ENCODE measurements around the gene ARID5A.

ARID5A gene

GRCh38 chr2:96506907-96507240, 29.7 kb upstream of the ARID5A start:
- DNase-seq = no peak

GRCh38 chr2:96507957-96508520, 28.5 kb upstream of the ARID5A start:
- DNase-seq = peak; percentile 42 to 85

- DNase-seq = peak in 1 of 2 experiments; percentile 41
These were observed 27.9 kb upstream of the ARID5A start for GRCh38 chr2:96508521-96509113.

- peak; percentile 69 to 94 for DNase-seq
These were observed 27.3 kb upstream of the ARID5A start for GRCh38 chr2:96509114-96509846.

- no peak for DNase-seq
These were observed 26.7 kb upstream of the ARID5A start for GRCh38 chr2:96509847-96510230.

GRCh38 chr2:96510931-96511595, 25.5 kb upstream of the ARID5A start:
- no peak for DNase-seq

GRCh38 chr2:96511851-96512250, 24.7 kb upstream of the ARID5A start:
- no peak for DNase-seq

GRCh38 chr2:96512341-96512740, 24.2 kb upstream of the ARID5A start:
- no peak for DNase-seq

GRCh38 chr2:96514521-96514920, 22.0 kb upstream of the ARID5A start:
- DNase-seq = no peak

- DNase-seq = no peak
These were observed 19.5 kb upstream of the ARID5A start for GRCh38 chr2:96517079-96517478.

- no peak for DNase-seq
These were observed 16.3 kb upstream of the ARID5A start for GRCh38 chr2:96520231-96520630.

- DNase-seq = no peak
These were observed 15.9 kb upstream of the ARID5A start for GRCh38 chr2:96520697-96521096.

GRCh38 chr2:96521219-96521618, 15.3 kb upstream of the ARID5A start:
- no peak for DNase-seq

GRCh38 chr2:96522304-96523203, 14.0 kb upstream of the ARID5A start:
- no peak for DNase-seq

- DNase-seq = no peak
These were observed 12.7 kb upstream of the ARID5A start for GRCh38 chr2:96523659-96524481.

GRCh38 chr2:96524482-96525210, 11.9 kb upstream of the ARID5A start:
- no peak for DNase-seq

GRCh38 chr2:96525211-96525507, 11.4 kb upstream of the ARID5A start:
- no peak for DNase-seq

- DNase-seq = no peak
These were observed 10.4 kb upstream of the ARID5A start for GRCh38 chr2:96526101-96526591.

- no peak for DNase-seq
These were observed 9.8 kb upstream of the ARID5A start for GRCh38 chr2:96526615-96527285.

GRCh38 chr2:96527286-96528005, 9.1 kb upstream of the ARID5A start:
- DNase-seq = no peak
